ENCODE data around the gene DENND1A. TPM values are rescaled to one million over a fixed set of nuclear protein-coding genes. Genes with fewer than 3 reads are reported as not detected.

The DENND1A gene
- total and polyA plus RNA-seq, 2 of the 13 experiments (the other 11 are each of a cell fraction or from before 2014, with no cell fraction given), result 14.8 to 30.1 TPM

GRCh38 chr9:123359546-123359945, 570.4 kb downstream of the DENND1A start:
- no peaks in the 10 kb centered on the region for H4K20me1 ChIP-seq (ENCODE audit: insufficient read depth, low read length)
- intact Hi-C loops (cut with micrococcal nuclease; ENCODE audit: unreplicated experiment) (no loop called here), in situ Hi-C loops (cut with HindIII; ENCODE audit: extremely low pct_ligation_motif_present, low pct_unique_long_range_greater_than_20kb) (no loop called here)
- CTCF ChIA-PET (ENCODE audit: low intra/inter-chr PET ratio, low total read pairs), result no interaction called here
- H3K4me1 ChIP-seq (ENCODE audit: insufficient read depth, low read length), result peaks cover 89% of the 10 kb centered on the region
- no peaks in the 10 kb centered on the region for H3K9me3 ChIP-seq (ENCODE audit: low read length)
- POLR2A ChIA-PET, result no interaction called here
- WGBS (ENCODE audit: low lambda C conversion rate), result 3% methylated on average over 3 of the region's 3 CpGs
- no peak for DNase-seq (ENCODE audit: low spot score)
- H3K36me3 ChIP-seq (replicated peaks in 1 of 2; ENCODE audit: control insufficient read depth in 1 of 2, insufficient read depth in 2 of 2, low read length in 2 of 2), result no peaks in the 10 kb centered on the region
- peak overlapping the region in 2 of 3 experiments; percentile 13 to 68; a peak in 2 of 6 replicates for H3K4me3 ChIP-seq (replicated peaks in 1 of 3; ENCODE audit: insufficient read depth in 1 of 3, low read depth in 2 of 3, low read length in 3 of 3)
- no peak overlapping the region for H2AFZ ChIP-seq (ENCODE audit: low read length)
- H3K27ac ChIP-seq (ENCODE audit: extremely low read length, insufficient read depth, low read length), result no peak overlapping the region
- H3K9ac ChIP-seq (ENCODE audit: insufficient read depth, low read depth, low read length), result no peak overlapping the region
- peak; percentile 32 for FAIRE-seq
- TF ChIP-seq GTF3A (CRISPR knock-in tag; conservative IDR thresholded peaks at IDR 0.05) (no peak), ZNF230 (CRISPR knock-in tag; IDR thresholded peaks at IDR 0.05) (no peak), ZNF569 (CRISPR knock-in tag; IDR thresholded peaks at IDR 0.05; ENCODE audit: borderline replicate concordance) (no peak), RAD21 (CRISPR knock-in tag; IDR thresholded peaks at IDR 0.05) (no peak), PRDM10 (CRISPR knock-in tag; IDR thresholded peaks at IDR 0.05; ENCODE audit: low read depth) (no peak), MEIS1 (CRISPR knock-in tag; IDR thresholded peaks at IDR 0.05; ENCODE audit: borderline replicate concordance) (no peak), ZHX1 (CRISPR knock-in tag; IDR thresholded peaks at IDR 0.05; ENCODE audit: low read depth) (no peak)
- BruUV-seq (replicated peaks), result no TSS peak
- H3K4me2 ChIP-seq (ENCODE audit: low read depth, low read length), result peak overlapping the region; percentile 95
- no peaks in the 10 kb centered on the region for H3K79me2 ChIP-seq (ENCODE audit: insufficient read depth, low read length)
- no peak for ATAC-seq
- H3K27me3 ChIP-seq (ENCODE audit: control insufficient read depth in 1 of 2, insufficient read depth in 2 of 2, low read length in 2 of 2), result peaks cover 4 to 25% of the 10 kb centered on the region in 2 experiments; a peak in 4 of 5 replicates
